ENCODE measurements around the gene ZNF385B. TPM values are rescaled to one million over a fixed set of nuclear protein-coding genes. Genes with fewer than 3 reads are reported as not detected.

The ZNF385B gene
- total and polyA plus RNA-seq, 2 experiments from 2014 or later, result 2.7 to 8.2 TPM

DNA sequence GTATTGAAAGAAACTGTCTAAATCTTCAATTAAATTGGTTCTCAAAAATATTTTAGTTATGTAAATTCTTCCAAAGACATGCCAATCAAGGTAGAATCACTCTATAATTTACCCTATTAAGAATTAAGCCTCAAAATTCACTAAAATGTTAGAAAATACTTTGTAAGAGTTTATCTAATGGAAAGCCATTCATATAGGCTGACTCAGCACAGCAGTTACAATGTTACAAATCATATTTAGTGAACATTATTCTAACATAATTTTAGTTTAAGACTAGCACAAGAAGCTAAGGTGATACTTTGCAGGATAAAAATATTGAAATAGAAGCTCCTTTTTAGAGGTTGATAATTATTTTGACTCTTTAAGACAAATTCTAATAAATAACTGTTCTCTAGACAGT, 137.0 kb downstream of the ZNF385B start:
- Histone ChIP-seq H3K9me3 (ENCODE audit: low read depth) (no peaks in the 10 kb centered on the region), H3K4me1 (ENCODE audit: low read depth) (no peaks in the 10 kb centered on the region), H3K36me3 (no peaks in the 10 kb centered on the region), H3K4me3 (no peak overlapping the region), H3K27ac (no peak overlapping the region), H3K27me3 (no peaks in the 10 kb centered on the region)
- DNase-seq (ENCODE audit: low read depth in 1 of 2, low spot score in 1 of 2), result no peak
- TF ChIP-seq CTCF (IDR thresholded peaks at IDR 0.05; ENCODE audit: low read depth, low read length), result no peak

- Histone ChIP-seq H3K4me1 (ENCODE audit: low read depth) (no peaks in the 10 kb centered on the region), H3K27ac (no peak overlapping the region), H3K27me3 (no peaks in the 10 kb centered on the region), H3K9me3 (ENCODE audit: low read depth) (no peaks in the 10 kb centered on the region), H3K36me3 (no peaks in the 10 kb centered on the region), H3K4me3 (no peak overlapping the region)
- TF ChIP-seq CTCF (IDR thresholded peaks at IDR 0.05; ENCODE audit: low read depth, low read length), result no peak
- no peak for DNase-seq (ENCODE audit: low read depth in 1 of 2, low spot score in 1 of 2)
Observed at GRCh38 chr2:179720173-179720772, 141.1 kb downstream of the ZNF385B start.

GRCh38 chr2:179715871-179716270, 145.5 kb downstream of the ZNF385B start:
- no peaks in the 10 kb centered on the region for H3K36me3 ChIP-seq
- H3K27ac ChIP-seq, result no peak overlapping the region
- H3K4me3 ChIP-seq, result no peak overlapping the region
- H3K27me3 ChIP-seq, result no peaks in the 10 kb centered on the region
- no peak for DNase-seq (ENCODE audit: low read depth in 1 of 2, low spot score in 1 of 2)
- no peak for TF ChIP-seq CTCF (IDR thresholded peaks at IDR 0.05; ENCODE audit: low read depth, low read length)
- no peaks in the 10 kb centered on the region for H3K4me1 ChIP-seq (ENCODE audit: low read depth)
- H3K9me3 ChIP-seq (ENCODE audit: low read depth), result no peaks in the 10 kb centered on the region

DNA sequence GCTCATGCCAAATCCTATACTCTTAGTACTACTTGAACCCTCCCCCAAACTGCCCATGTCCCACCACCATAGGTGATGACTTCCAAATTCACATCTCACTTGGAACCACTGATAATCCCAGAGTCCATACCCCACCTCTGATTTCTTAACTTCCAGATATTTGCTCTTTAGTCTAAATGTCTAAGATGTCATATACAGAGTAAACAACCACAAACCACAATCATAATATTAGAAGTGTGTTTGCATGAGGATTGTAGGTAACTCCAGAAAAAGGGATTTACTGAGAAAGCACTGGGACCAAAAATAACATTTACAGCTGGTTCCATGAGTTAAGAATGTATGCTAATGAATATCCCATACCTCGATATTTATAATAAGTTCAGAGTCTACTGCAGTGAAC, 146.2 kb downstream of the ZNF385B start:
- Histone ChIP-seq H3K4me3 (no peak overlapping the region), H3K4me1 (ENCODE audit: low read depth) (no peaks in the 10 kb centered on the region), H3K9me3 (ENCODE audit: low read depth) (no peaks in the 10 kb centered on the region), H3K36me3 (no peaks in the 10 kb centered on the region), H3K27ac (no peak overlapping the region), H3K27me3 (no peaks in the 10 kb centered on the region)
- TF ChIP-seq CTCF (IDR thresholded peaks at IDR 0.05; ENCODE audit: low read depth, low read length), result no peak
- DNase-seq (ENCODE audit: low read depth in 1 of 2, low spot score in 1 of 2), result no peak

DNA sequence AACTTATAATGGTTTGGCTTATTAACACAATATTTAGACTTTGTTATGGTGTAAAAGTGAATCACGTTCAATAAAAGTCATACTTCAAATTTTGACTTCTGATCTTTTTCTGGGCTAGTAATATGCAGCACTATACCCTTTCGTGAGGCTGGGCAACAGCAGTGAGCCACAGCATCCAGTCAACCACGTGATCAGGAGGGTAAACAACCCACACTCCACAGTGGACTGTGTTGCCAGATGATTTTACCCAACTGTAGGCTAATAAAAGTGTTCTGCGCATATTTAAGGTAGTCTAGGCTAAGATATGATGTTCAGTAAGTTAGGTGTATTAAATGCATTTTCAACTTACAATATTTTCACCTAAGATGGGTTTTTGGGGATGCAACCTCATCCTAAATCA, 148.6 kb downstream of the ZNF385B start:
- no peaks in the 10 kb centered on the region for H3K36me3 ChIP-seq
- no peak for DNase-seq (ENCODE audit: low read depth in 1 of 2, low spot score in 1 of 2)
- no peak overlapping the region for H3K27ac ChIP-seq
- no peak overlapping the region for H3K4me3 ChIP-seq
- no peaks in the 10 kb centered on the region for H3K4me1 ChIP-seq (ENCODE audit: low read depth)
- no peaks in the 10 kb centered on the region for H3K27me3 ChIP-seq
- no peak for TF ChIP-seq CTCF (IDR thresholded peaks at IDR 0.05; ENCODE audit: low read depth, low read length)
- H3K9me3 ChIP-seq (ENCODE audit: low read depth), result no peaks in the 10 kb centered on the region
